GM21723 (cell line): ENCODE results near the gene ICA1.
"Not testable (repeated sequence)": the region's sequence is repeated elsewhere in the genome, so short reads cannot be mapped to it uniquely, and the experiment has no call there.

ENCODE experiments used
- ATAC-seq: cut with Tn5 transposase; IDR thresholded peaks from one replicate; pipeline ENCODE4 v1.9.1; 2021; ENCODE audit warnings: mild to moderate bottlenecking, moderate library complexity; ENCODE audit not compliant: unreplicated experiment

ICA1 gene

DNA sequence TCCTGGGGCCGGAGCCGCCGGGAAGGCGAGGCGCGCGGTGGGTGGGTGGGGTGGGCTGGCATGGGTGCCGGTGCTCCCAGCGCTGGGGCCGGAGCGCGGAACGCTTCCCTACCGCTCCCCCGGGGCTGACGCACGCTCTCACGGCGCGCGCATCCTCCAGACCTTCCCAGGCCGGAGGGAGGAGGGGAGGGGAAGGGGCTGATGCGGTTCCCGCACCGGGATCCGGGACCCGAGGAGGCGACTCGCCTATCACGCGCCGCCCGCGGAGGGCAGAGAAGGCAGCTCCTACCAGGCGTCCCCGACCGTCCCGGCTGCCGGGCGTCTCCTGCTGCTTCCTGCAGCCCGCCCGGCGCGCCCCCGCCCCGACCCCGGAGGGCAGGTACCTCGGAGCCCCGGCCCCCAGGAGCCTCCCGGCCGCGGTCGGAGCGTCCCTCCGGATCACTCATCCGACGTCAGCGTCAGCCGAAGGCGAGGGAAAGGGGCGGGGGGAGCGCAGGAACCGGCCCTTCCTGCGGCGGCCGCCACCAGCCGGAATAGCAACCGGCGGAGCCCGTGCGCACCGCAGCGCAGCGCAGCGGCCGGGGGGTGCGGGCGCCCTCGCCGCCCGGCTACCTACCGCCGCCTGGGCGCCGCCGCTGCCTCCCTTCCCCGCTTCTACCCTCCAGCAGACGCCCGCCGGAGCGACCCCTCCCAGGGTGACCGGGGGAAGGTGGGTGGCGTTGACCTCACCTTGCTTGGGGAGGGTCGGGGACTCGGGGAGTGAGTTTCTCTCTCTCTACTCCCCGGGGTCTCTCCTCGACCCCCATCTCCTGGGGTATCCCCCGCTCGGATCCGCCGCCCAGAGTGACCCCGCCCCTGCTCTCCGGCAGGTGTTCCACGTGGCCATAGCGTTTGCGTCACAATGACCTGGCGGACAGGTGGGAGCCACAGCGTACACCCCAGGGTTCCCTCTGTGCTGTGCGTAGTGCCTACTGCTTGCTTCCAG lies at the start of gene ICA1:
TSS of gene ICA1 (minus strand) at position 457 of the 985 bp plus-strand sequence. CDS start 26,241 bp downstream, outside the sequence.
- peak; percentile 70 for ATAC-seq

DNA sequence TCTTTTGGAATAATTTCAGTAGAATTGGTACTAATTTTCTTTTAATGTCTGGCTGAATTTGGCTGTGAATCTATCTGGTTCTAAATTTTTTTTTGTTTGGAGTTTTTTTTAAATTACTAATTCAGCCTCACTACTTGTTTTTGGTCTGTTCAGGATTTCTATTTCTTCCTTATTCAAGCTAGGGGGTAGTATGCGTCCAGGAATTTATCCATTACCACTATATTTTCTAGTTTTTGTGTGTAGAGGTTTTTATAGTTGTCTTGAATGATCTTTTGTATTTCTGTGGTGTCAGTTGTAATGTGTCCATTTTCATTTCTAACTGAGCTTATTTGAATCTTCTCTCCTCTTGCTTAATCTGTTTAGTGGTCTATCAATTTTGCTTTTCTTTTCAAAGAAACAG lies 48.9 kb upstream of the ICA1 start:
- ATAC-seq = no peak

DNA sequence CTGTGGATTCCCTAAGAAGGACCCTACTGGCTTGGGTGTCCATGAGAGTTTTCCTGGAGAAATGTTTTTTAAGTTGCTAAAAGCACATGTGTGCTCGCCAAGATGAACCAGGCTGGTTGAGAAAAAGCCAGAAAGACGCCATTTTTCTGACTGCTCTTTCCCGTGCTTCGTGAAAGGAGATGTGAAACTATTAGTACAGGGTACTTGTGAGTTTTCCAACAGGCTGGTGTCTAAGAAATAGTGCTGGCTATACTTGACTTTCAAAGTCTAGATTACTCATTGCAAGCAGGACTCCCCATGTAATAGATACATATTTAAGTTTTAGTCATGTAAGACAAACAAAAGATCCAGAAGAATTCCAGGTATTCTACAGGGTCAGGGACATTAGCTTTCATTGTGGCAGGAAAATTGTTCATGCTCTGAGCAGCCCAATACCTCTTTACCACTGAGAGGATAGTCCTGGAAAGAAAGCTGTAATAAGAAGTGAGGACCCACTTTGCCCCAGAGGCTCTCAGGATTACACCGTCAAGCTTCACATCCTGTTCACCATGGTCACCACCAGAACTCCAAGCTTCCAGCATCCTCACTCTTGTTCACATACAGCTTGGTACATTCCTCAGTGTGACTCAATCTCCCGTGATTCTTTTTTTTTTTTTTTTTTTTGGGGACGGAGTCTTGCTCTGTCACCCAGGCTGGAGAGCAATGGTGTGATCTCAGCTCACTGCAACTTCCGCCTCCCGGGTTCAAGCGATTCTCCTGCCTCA lies 43.8 kb upstream of the ICA1 start:
- ATAC-seq = no peak

DNA sequence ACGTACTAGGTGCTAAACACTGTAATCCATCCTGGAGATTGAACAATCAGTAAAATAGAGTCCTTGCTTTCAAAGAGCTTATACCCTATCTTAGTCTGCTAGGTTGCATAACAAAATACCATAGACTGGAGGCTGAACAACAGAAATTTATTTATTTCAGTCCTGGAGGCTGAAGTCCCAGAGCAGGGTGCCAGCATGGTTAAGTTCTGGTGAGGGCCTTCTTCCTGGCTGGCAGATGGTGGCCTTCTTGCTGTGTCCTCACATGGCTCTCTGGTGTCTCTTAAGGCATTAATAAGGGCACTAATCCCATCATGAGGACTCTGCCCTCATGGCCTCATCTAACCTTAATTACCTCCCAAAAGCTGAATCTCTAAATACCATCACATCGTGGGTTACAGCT lies 43.1 kb upstream of the ICA1 start:
- no peak for ATAC-seq

DNA sequence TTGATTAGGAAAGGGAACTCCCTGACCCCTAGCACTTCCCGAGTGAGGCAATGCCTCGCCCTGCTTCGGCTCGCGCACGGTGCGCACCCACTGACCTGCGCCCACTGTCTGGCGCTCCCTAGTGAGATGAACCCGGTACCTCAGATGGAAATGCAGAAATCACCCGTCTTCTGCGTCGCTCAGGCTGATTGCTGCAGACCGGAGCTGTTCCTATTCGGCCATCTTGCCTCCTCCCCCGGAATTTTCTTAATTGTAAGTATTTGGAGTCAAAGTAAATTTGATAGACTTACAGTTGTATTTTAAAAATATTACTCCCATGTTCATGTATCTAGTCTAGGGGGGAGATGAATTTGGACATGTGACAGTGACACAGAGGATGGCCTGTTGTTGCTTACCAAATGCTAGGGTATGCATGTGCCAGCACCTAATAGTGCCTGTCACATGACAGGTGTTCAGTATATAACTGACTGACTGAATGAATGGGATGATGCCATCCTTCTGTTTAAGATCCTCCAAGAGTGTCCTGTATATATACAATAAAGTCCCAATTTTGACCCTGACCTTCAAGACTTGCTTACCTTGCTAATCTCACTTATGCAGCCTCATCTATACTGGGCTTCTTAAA lies 42.0 kb upstream of the ICA1 start:
- ATAC-seq = no peak

DNA sequence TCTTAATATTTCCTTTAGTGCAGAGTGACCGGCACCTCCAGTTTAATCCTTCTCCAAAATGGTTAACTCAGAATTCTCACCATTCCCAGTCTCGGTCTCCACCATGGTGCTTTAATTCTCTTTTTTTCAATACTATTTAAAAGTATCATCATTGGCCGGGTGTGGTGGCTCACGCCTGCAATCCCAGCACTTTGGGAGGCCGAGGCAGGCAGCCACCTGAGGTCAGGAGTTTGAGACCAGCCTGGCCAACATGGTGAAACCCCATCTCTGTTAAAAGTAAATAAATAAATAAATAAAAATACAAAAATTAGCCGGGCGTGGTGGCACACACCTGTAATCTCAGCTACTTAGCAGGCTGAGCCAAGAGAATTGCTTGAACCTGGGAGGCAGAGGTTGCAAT lies 35.1 kb upstream of the ICA1 start:
- not testable (repeated sequence) for ATAC-seq

DNA sequence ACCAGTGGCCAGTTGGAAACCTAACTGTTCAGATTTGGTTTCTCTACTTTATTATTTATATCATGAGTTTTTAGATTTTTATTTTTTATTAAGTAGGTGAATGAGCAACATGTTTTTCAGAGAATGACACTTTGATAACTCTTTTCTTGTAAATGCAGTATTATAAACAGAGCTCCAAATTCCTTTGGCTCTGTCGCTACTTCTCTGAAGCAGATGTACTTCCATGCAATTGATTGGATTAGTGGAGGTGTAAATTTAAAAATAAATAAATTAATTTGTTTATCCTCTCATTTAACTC lies 34.3 kb upstream of the ICA1 start:
- ATAC-seq = peak; percentile 33

DNA sequence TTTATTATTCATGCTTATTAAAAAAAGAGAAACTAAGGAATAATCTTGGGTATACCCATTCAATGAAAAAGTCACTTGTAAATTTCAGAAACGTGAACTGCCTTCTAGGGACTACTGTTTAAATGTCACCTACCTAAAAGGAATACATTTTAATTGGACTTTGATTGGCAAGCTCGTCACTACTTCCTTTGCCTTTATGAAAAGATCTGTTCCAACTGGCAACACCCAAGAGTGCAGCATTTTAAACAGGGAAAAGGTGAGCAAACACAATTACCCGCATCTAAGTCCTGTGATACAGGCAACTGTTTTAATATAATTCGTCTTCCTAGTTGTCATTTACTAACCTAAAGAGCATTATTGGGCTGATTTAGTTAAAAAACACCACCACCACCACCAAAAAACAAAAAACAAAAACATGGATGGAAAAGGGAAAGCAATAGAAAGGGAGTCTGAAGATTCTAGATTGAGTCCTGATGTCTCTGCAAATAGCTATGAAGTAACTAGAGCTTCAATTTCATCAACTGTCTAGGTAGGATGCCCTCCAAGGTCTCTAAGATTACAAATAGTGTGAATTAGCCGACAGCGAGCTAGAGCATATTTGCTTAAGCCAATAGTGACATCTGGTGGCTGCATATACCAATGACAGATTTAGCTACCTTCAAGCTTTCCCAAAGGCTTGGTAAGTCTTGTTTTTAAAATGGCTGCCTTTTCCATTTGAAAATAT lies 33.8 kb upstream of the ICA1 start:
- peak; percentile 98 for ATAC-seq

DNA sequence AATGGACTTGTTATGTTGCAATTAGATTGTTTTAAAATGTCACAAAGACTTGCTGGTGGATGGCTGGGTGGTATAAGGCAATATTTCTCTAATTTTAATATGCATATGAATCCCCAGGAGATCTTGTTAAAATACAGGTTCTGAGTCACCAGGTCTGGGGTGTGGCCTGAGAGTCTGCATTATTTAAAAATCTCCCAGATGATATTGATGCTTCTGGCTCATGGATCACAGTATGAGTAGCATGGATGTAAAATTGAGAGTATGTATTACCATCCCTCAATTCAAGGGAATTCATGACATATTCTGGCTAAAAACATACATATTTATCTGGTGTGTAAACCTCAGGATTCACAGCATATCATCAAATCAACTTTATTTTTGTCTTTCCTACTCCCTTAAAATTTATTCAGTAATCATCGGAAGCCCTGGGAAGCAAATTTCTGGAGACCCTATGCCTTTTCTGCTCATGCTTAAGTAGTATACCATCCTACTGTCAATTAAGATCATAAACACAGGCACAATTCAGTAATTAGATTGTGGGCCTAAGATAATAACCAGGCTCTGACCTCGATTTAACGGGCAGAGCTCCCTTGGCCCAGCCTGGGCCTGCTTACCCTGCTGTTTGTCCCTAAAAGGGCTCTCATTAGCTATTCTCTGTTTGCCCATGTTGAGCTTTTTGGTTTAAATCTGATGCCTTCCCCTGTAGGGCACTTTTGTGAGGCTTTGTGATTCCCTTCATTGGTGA lies 29.6 kb upstream of the ICA1 start:
- no peak for ATAC-seq

DNA sequence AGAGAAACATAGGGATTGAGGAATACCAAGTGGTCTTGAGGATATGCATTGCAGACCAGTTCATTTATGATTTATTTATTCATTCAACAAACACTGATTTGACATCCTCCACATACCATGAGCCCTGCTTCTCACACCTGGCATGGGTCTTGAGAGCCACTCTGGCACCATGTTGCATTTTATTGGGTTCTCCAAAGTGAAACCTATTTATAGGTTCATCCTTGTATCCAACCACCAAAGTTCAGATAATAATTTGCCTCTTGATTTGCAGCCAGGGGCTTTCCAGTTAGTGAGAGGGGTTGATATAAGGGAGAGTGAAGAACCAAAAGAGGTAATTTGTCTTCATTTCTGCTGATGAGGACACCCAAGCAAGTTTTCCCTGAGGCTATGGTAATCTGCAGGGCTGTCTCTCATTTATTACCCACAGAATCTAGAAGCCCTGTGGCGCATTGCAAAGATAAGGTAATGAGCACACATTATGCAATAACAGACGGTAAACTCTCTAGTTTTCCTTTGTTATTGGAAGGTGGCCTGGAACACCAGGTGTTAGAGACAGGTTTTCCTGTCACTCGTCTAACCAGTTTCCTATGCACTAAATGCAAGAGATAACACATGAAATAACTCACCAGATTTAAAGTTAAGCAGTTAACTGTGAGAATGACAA lies 28.8 kb upstream of the ICA1 start:
- ATAC-seq = no peak

DNA sequence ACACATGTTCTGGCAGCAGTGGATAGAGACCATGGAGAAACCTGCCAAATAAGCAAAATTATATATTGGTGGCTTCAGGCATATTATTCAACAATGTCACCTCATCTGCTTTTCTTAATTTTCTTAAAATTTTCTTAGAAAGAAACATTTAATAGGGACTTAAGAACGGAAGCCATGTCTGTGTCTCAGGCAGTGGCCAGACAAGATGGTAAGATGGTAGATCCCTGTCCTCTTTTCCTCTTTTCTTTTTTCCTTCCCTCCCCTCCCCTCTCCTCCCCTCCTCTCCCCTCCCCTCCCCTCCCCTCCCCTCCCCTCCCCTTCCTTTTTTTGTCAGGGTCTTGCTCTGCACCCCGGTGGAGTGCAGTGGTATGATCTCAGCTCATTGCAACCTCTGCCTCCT lies 24.2 kb upstream of the ICA1 start:
- no peak for ATAC-seq

DNA sequence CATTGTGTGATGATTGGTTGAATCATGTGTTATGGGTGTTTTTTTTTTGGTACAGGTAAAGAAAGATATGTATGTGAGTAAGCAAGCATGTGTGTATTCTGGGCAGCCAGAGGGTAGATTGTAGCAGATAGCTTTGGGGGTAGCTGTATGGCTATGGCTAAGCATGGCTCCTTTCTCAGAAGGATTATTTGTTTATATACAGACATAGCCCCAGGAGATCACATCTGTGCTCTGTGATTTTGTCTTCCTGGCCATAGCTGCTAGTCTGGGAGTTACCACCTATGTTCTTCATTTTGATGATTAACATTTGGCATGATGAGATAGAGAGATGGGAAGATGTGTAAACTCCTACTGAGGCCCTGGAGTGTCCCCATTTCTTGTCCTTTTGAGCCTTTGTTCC lies 23.2 kb upstream of the ICA1 start:
- ATAC-seq = no peak

DNA sequence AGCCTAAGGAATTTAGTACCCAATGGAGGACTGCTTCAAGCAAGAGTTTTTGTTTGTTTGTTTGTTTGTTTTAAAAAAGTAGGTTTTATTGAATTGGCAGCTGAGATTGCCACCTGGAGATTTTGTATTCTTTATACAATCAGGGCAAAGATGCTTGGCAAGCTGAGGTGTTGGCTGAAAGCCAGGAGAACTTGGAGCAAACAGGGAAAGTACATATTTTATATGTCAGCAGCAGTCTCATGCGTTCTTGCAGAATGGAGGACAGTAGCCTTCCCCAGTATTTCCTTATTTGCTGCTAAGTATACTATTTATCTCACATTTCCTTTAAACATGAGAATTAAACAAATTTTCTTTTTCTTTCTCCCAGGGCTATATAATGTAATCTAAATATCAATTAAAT lies 22.6 kb upstream of the ICA1 start:
- no peak for ATAC-seq

DNA sequence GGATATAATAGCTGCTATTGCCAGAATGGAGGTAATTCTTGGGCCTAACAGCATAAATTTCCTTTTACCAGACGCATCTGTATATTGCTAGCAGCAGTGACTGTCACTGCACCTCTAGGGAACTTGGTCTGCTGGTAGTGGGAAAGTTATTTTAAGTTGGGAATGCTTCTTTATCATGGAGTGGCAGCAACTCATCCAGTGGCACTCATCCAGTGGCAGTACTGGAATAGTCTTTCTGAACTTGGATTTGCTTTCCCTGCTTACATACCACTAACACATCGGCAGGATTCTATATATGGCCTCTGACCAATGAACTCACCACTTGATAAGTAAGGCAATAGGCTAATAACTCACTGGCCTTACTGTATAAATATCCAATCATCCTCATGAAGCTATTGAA lies 22.0 kb upstream of the ICA1 start:
- no peak for ATAC-seq

DNA sequence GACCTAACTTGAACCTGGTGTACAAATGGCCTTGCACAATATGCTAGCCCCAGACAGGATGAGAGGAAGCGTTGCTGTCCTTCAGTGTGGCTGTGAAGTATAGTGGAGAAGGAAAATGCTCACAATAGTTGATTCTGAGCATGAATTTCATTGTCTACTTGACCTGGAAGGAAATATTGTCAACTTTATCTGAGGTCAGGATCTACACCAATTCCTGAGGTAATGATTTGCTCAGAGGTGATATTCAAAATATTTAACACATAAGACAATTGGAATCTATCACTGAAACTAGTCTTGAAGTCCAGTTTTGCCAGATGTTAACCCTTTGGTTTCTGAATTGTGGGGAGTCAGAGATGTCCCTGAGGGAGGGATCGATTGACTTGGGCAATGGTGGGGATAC lies 20.9 kb upstream of the ICA1 start:
- no peak for ATAC-seq

DNA sequence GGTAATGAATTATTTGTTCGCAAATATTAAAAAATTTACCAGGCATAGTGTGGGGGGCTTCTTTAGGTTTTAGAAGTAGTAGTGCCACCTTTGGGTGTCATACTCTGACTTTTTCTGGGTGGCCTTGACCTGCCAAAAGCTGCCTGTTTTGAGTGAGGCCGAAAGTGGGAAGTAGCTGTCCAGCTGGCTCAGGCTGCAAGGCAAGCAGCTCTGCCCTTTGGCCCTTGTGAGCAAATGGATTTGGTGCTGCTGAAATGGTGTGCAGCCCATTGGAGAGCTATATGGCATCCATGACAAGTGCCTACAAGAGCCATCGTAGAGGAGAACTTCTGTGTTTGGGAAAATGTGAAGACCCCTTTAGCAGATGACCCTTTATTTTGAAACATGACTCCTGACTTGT lies 20.2 kb upstream of the ICA1 start:
- ATAC-seq = no peak

DNA sequence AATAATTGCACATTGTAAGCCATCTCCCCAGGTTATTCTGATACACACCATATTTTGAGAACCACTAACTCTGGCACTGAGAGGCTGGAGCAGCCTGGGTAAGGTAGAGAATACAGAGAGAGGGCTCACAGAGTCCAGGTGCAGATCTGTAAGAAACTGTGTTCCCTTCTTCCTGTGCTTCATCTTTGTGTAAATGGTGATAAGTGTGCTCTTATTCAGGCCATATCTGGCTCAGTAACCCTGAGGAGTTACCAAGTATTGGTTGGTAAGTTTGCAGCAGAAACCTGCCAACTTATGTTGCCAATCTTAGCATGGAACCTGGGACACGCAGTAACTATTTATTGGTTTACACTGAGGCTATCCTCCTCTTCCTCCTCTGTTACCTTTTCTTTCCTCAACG lies 16.2 kb upstream of the ICA1 start:
- ATAC-seq = no peak

DNA sequence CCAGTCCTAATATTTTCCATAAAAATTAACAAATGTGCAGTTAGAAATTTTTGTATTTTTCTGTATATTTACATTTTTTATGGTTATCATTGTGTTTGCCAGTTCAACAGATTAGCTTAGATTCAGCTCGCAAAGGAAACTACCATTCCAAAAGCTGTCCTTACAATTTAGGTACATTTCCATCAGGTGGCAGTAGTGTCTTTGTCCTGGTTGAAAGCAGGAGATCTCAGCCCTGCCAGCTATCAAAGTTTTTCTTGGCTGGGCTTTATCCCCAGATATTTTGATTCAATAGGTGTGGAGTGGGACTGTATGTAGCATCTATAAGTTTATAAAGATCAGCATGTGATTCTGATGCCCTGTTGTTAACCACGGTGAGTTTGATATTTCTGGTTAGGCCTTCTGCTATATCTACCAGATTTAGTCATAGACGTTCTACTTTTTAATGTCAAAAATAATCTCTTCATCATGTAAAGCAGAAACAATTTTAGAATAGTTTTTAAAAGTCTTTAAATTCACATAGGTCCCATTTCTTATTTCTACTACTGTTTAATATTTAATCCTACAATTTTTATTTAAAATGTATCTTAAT lies 15.5 kb upstream of the ICA1 start:
- no peak for ATAC-seq

DNA sequence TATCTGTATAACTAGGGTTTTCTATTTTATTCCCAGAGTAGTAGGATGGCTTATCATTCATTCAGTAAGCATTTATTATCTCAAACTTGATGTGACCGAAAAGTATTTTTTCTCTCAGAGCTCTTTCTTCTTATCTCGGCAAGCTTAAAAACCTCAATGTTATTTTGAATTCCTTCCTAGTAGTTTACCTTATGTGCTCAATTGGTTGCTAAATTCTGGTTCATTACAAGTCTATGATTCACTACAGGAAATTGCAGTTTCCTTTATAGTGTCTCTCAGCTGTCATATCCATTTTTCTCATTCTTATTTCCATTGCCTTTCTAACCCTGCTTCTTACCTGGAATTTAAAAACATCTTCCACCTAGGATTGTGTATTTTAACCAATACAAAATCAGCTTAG lies 12.6 kb upstream of the ICA1 start:
- no peak for ATAC-seq

DNA sequence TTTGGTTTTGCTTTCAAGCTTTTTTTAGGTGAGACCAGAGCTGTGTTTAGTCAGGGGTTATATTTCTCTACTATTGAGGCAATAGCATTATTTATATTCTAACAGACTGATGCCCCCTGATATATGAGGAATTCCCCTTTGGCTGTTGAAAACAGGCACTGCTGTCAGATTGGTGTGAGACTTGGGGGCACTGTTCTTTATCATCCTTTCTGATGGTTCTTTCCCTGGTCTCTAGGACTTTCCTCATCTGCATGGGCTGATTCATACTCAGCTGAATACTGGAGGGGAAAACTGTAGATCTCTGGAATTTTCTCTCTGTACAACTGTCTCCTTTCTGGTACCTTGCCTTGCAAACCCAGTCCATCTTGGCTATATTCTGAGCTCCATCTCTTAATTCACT lies 10.0 kb upstream of the ICA1 start:
- ATAC-seq = no peak
